ENCODE data around the gene USP19.

Gene USP19

DNA sequence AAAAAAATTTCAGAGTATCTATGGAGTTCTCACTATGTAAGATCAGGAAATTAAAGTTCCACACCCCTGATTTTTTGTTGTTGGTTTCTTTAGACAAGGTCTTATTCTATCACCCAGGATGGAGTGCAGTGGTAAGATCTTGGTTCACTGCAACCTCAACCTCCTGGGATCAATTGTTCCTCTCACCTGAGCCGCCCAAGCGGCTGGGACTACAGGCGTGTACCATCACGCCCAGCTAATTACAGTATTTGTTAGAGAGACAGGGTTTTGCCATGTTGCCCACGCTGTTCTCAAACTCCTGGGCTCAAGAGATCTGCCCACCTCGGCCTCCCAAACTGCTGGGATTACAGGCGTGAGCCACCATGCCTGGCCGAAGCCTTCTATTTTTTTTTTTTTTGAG, 39.2 kb downstream of the USP19 start:
- TF ChIP-seq, protein P1, sequence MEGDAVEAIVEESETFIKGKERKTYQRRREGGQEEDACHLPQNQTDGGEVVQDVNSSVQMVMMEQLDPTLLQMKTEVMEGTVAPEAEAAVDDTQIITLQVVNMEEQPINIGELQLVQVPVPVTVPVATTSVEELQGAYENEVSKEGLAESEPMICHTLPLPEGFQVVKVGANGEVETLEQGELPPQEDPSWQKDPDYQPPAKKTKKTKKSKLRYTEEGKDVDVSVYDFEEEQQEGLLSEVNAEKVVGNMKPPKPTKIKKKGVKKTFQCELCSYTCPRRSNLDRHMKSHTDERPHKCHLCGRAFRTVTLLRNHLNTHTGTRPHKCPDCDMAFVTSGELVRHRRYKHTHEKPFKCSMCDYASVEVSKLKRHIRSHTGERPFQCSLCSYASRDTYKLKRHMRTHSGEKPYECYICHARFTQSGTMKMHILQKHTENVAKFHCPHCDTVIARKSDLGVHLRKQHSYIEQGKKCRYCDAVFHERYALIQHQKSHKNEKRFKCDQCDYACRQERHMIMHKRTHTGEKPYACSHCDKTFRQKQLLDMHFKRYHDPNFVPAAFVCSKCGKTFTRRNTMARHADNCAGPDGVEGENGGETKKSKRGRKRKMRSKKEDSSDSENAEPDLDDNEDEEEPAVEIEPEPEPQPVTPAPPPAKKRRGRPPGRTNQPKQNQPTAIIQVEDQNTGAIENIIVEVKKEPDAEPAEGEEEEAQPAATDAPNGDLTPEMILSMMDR (conservative IDR thresholded peaks at IDR 0.05; ENCODE audit: low read depth, low read length) = no peak
- H3K4me3 ChIP-seq (ENCODE audit: low read depth, low read length) = no peak overlapping the region
- DNase-seq (ENCODE audit: low read depth) = no peak

DNA sequence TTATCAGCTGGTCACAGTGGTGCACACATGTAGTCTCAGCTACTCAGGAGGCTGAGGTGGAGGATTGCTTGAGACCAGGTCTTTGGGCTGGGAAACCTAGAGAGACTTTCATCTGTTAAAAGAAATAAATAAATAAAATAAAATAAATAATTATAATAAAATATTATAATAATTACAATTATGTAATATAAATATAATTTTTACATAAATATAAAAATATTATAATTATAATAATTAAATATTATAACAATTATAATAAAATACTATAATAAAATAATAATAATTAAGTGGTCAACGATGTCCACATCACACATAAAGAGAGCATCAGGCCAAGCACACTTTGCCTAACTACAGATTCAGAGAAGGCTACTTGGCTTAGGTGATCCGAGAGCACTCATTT, 41.4 kb downstream of the USP19 start:
- TF ChIP-seq, protein P1 (conservative IDR thresholded peaks at IDR 0.05; ENCODE audit: low read depth, low read length) = no peak
- no peak overlapping the region for H3K4me3 ChIP-seq (ENCODE audit: low read depth, low read length)
- DNase-seq (ENCODE audit: low read depth) = no peak

GRCh38 chr3:49076646-49077045, 44.0 kb downstream of the USP19 start:
- TF ChIP-seq, protein P1 (conservative IDR thresholded peaks at IDR 0.05; ENCODE audit: low read depth, low read length) = no peak
- no peak overlapping the region for H3K4me3 ChIP-seq (ENCODE audit: low read depth, low read length)
- no peak for DNase-seq (ENCODE audit: low read depth)

GRCh38 chr3:49076116-49076515, 44.5 kb downstream of the USP19 start:
- TF ChIP-seq, protein P1 (conservative IDR thresholded peaks at IDR 0.05; ENCODE audit: low read depth, low read length) = no peak
- no peak overlapping the region for H3K4me3 ChIP-seq (ENCODE audit: low read depth, low read length)
- DNase-seq (ENCODE audit: low read depth) = no peak

Data from choroid plexus epithelial cell (primary cell).